Hematopoietic multipotent progenitor cell treated with erythropoietin and hydrocortisone succinate and interleukin-3 and kit ligand, for 4 days (in vitro differentiated cells): ENCODE measurements around the gene CTNNBL1.

Experiments
- DNase-seq: peaks from one replicate; pipeline ENCODE4 v3.0.0-alpha.2; 2015

The CTNNBL1 gene

DNA sequence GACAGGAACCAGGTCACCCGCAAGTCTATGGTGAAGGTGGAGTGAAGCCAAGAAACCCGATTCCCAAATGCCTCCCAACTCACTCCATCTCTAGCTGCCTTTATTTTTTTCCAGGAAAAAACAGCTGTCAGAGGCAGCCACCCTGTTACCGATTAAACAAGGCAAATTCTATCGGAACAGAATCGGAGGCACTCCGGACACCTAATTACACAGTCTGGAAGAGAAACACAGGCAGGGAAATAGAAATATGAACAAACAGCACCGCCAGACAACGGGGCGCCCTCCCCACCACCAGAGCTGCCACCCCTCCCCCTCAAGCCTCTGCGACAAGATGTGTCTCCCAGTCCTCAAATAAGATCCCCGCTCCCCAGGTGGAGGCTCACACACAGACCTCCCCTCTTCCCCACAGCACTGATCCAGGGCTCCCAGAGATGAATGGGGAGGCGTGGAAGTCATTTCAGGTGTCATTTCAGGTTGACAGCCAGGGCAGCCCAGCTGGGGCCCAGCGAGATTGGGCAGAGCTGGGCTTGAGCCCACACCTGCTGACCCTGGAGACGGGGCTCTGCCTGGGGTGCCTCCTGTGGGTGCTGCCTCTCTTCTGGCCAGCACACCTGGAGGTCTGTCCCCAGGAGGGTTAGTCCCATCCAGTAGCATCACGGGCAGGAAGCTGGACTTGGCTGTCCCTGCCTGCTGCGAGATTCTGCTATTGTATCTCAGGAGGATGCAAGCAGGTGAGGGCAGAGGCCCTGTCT lies 189.3 kb downstream of the CTNNBL1 start:
- DNase-seq = no peak

DNA sequence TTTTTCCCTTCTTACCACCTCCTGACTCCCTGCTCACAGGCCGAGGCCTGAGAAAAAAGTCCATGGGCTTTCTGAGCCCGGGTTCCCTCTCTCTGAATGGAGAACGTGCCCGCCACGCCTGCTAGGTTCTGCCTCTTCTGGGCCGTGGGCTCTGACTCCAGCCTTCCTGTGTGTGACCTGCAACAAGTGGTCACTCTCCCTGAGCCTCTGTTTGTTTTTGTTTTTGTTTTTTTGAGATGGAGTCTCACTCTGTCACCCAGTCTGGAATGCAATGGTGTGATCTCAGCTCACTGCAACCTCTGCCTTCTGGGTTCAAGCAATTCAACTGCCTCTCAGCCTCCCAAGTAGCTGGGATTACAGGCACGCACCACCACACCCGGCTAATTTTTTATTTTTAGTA lies 191.2 kb downstream of the CTNNBL1 start:
- DNase-seq = no peak

DNA sequence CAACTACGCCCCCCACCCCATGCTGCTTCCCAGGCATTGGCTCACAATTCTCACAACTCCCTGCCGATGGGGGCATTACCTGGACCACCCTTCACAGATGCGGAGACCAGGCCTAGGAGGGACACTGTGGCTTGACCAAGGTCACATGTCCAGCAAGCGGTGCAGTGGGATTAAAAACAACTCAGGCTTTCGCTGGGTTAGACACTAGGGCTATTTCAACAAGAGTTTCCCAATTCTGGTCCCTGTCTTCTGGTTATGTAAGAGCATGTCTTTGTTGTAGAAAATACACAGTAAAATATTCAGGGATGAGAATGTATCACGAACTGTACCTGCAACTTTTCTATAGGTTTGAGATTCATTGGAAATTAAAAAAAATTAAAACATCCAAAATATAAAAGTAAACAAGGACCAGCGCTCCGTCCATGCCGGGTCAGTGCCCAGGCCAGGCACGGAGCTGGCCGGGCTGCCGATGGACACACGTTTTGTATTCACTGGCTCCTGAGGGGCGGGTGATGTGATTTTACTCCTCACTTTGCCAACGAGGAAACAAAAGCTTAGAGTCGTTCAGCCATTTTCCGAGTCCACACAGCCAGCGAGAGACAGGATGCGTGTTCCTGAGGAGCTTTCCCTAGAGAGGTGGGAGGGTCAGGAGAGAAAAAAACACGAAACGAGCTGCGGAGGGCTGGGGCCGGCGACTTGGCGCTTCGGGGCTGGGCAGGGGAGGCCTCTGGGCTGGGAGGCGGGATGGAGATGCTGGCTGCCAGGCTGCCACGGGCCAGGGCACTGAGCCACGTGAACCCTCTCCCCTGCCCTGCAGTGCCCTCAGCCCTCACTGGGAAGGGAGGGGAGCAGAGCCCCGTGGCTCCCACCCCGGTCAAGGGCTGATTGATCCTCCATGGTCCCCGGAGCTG lies 192.0 kb downstream of the CTNNBL1 start:
- no peak for DNase-seq

DNA sequence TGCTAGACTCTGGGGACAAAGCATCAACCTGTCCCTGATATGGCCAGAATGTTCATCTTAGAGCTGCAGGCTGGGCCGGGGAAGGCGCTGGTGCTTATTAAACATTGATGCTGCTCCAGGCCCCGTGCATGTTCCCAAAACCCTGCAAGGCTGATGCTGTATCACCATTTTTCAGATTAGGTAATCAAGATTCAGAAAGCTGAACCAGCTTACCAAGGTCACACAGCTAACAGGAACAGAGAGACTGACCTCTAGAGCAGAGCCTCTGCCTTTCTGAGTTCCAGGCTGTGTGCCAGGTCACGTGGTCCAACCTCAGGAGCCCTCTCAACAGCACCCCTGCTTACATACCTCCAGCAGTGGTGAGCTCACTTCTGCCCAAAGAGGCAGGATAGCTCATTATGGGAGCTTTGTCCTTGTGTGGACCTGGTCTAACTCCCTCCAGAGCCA lies 193.0 kb downstream of the CTNNBL1 start:
- DNase-seq = peak; percentile 32

DNA sequence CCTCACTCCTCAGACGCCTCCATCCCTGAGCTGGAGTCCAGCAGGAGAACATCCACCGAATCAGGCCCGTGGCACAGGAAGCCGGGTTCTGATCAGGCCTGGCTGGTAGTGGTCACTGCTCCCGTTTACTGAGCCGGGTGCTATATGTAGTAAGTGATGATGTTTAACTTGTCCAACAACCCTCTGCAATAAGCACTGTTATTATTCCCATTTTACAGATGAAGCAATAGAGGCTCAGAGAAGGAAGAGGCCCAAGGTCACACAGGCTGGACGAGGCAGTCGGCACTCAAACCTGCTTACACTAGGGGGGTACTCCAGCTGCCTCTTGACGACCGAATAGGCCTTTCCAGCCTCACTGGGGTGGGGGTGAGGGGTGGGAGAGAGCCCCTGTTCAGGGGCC lies 194.8 kb downstream of the CTNNBL1 start:
- DNase-seq = no peak

DNA sequence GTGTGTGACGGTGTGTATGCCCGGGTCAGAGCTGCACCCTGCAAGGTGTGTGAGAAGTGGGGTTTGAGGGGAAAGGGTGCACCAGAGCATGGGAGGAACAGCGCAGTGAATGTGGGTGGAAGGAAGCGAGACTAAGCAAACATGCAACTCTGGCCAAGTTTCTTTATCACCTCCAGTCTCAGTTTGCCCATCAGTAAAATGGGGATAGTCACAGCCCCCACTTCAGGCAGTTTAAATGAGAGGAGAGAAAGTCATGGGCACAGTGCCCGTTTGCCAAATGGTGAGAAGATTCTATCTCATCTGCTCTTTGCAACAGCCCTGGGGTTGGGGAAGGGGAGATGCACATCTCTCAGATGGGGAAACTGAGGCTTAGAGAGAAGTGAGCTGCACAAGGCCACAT lies 196.3 kb downstream of the CTNNBL1 start:
- DNase-seq = no peak

DNA sequence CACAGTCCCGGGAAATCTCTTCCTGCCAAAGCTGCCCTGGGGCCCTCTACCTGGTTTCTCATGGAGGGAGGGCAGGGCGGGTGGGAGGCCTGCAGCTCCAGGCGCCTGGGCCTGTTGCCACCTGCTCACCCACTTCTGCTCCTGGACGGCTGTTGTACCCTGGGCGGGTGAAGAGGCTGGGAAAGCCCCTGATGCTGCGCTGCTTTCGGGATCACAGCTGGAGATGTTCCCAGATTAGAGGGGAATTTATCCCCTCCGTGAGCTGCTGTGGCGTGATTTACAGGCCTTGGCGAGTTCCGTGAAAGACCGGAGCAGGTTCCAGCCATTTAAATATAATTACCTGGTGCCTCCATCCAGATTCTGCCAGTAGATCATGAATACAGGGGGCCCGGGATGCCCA lies 196.8 kb downstream of the CTNNBL1 start:
- no peak for DNase-seq

DNA sequence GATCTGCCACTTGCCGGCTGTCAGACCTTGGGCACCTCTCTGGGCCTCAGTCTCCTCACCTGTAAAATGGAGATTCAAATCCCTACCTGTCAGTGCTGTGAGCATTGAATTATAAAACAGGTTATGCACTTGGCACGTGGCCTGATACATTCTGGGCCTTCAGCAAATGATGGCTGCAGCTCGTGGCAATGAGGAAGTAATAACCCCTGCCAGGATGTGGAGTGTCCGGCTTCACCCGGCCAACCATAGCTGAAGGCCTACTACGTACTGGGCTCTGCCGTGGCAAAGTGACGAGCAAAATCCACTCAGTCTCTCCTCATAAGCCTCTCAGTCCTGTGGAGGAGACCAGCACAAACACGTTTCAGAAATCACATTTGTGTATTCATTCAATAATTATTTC lies 198.2 kb downstream of the CTNNBL1 start:
- no peak for DNase-seq

DNA sequence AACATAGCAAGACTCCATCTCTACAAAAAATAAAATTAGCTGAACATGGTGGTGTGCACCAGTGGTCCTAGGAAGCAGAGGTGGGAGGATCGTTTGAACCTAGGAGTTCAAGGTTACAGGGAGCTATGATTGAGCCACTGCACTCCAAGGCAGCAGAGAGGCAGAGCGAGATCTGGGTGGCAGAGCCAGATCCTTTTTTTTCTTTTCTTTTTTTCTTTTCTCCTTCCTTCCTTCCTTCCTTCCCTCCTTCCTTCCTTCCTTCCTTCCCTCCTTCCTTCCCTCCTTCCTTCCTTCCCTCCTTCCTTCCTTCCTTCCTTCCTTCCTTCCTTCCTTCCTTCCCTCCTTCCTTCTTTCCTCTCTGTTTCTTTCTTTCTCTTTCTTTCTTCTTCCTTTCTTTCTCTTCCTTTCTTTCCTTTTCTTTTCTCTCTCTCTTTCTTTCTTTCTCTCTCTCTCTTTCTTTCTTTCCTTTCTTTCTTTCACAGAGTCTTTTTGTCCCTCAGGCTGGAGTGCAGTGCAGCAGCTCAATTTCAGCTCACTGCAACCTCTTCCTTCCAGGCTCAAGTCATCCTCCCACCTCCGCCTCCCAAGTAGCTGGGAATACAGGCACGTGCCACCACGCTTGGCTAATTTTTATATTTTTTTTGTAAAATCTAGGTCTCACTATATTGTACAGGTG lies 199.9 kb downstream of the CTNNBL1 start:
- no peak for DNase-seq

DNA sequence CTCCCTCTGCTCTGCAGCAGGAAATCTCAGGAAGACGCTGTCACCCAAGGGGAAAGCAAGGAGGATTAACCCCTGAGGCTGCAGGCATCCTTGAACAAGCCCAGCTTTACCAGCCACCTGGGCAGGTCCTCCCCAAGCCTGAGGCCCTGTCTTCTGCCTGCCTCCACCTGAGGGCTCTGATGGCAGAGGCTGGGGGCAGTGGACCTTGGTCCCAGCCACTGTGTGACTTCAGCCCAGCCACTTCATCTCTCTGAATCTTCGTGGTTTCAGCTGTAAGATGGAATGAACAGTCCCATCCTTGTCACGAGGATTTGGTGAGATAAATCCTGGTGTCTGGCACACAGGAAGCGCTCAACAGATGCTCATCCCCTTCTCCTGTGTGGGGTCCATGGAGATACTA lies 200.6 kb downstream of the CTNNBL1 start:
- DNase-seq = no peak

DNA sequence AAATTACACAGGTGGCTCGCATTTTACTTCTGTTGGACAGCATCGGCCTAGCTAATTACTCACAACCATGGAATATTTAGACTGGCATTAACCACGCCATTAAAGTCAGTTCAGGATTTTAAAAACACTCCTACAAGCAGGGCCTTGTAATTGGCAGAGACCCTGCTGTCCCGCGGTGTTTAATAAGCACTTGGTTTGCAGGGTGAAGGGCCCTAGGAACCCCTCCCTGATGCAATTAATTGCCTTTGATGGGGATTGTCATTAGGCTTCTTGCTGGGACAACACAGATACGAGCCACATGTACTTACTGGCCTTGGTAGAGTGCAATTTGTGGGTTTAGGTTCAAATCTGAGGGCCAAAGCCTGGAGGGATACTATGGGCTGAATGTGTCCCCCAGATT lies 201.3 kb downstream of the CTNNBL1 start:
- DNase-seq = no peak

DNA sequence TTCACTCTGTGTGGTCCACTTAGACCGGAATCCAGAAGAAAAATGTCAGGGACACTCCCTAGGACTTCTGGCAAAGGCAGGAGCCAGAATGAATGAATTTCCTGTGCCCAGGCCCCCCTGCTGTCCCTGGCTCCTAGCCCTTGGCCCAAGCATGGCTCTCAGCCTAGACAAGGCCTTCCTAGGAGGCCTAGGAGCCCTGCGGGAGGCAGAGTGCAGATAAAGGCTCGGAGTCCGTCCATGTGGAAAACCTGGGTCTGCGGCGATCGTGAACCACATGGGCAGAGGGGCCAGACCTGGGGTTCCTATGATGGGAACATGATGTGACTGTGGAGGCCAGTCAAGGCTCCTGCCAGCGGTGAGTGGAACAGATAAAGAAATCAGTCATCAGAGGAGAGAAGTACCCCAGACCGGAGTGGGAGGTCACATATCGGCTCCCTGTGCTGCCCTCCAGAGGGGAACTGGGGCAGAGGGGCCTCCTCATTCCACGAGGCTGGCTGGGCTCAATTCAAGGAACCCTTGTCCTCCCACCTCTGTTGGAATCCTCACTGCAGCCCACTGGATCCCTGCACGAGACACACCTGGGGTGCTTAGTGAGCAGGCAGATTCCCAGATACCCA lies 203.2 kb downstream of the CTNNBL1 start:
- peak; percentile 62 for DNase-seq

DNA sequence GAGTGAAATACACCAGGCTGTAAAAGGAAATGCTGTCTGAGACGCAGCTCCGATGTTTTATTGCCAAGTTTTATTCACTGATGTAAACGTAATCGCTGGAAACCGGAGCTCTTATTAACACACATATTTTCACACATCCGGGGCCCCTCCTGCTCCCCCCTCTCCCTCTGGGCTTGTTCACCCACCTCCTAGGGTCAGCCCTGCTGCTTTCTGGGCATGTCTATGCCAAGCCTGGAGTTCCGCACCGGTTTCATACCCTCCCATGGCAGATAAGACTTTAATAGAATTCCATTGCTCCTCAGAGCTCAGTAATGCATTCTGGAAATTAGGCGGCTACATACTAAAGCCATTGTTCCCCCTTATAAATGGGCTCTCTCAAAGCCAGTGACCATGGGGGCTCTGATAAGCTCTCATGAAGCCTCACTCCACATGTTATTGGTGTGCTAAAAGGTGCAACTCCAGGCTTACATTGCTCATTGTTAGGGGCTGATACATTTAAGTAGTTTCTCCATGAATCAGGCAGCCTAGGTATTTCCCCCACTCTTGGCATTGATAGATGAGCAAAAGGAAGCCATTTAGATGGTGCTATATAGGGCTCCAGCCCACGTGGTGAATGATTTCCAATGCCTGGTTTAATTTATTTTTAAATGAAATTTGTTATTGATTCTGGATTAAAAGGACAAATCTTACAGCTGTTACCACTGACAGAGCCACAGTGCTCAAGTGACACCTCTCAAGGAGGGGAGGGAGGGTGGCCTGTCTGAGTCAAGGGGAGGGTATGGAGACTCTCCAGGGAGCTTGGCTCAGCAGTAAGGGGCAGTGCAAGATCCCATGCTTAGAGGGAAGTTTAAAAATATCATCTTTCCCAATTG lies 204.6 kb downstream of the CTNNBL1 start:
- no peak for DNase-seq

DNA sequence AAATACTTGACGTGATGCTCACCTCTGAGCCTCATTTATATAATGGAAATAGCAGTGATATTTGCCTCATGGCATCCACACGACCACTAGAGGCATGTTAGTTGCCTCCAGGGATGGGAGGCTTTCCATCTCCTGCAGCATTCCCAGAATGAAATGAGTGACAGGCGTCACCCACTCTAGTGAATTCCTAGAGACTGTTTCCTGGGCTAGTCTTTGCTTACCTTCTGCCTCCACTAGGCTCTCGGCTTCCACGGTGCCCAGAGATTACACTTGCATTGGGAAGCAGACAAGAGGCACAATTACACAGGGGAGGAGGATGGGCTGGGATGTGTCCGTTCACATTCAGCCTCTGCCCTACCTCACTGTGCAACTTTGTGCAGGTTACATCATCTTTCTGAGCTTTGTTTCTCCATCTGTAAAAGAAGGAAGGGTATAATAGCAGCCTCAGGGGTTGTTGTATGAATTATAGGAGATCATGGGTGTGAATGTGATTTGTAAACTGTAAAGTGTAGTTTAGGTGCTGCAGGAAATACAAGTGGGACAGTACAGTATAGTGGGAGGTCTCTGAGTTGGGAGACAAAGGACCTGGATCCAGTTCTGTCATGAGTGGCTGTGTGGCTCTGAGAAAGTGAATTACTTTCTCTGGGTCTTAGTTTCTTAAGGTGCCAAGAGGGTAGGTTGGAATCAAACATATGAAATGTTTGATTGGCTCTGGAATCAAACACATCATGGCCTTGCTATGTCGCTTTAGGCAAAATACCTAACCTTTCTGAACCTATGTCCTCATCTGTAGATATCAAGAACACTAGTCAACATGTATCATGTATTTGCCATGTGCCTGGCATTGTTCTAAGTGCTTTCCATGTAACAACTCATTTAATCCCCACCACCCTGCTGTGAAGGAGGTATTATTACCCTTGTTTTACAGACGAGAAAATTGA lies 205.5 kb downstream of the CTNNBL1 start:
- no peak for DNase-seq

DNA sequence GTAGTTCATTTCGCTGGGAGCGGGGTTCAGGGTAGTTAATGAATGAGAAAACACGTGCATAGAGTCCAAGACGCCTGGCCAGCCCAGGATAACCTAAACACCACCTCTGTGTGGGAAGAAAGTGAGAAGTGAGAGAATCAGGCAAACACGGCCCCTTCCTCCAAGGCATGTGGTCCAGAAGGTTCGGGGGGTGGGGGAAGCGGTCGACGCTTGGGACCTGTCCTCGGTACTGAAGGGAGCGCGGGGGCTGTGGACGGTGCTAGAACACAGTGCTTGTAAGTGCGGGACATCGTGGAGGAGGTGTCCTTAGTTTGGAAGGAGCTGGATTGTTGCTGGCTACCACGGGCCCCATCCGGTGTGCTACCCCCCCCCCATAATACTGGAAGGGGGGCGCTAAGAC lies 207.4 kb downstream of the CTNNBL1 start:
- DNase-seq = peak; percentile 55

DNA sequence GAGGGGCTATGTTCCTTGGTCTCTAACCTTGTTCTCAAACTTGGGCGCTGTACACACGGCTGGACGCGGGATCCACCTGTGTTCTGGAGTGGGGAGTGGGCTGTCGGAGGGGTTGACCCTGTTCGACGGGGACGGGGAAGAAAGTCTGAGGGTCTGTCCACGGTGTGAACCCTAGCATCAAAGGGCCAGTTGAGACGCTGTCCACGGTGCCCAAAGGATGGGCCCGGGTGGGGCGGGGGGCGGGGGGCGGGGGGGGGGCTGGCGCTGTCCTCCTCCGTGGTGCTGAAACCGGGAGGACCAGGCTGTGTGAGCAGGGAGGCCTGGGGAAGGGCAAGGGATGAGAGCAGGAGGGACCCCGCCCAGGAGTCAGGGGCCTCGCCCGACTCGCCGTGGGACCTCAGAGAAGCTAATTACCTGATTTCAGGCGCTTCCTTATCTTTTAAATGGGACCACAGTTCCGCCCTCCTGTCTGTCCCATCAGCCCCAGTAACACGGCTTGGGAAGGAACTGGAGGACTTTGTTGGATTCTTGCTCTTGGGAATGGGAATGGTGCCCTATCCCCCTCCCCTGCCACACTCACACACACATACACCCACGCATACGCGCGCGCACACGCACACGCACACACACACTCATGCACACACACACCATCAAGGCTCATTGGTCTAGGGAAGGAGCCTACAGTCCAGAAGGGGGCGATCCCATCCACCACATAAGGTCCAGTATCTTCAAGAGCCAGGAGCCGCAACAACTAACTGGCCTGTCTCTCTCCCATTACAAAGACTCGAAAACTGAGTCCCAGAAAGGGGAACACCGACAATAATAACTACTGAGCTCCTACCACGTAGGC lies 208.0 kb downstream of the CTNNBL1 start:
- DNase-seq = peak; percentile 75

DNA sequence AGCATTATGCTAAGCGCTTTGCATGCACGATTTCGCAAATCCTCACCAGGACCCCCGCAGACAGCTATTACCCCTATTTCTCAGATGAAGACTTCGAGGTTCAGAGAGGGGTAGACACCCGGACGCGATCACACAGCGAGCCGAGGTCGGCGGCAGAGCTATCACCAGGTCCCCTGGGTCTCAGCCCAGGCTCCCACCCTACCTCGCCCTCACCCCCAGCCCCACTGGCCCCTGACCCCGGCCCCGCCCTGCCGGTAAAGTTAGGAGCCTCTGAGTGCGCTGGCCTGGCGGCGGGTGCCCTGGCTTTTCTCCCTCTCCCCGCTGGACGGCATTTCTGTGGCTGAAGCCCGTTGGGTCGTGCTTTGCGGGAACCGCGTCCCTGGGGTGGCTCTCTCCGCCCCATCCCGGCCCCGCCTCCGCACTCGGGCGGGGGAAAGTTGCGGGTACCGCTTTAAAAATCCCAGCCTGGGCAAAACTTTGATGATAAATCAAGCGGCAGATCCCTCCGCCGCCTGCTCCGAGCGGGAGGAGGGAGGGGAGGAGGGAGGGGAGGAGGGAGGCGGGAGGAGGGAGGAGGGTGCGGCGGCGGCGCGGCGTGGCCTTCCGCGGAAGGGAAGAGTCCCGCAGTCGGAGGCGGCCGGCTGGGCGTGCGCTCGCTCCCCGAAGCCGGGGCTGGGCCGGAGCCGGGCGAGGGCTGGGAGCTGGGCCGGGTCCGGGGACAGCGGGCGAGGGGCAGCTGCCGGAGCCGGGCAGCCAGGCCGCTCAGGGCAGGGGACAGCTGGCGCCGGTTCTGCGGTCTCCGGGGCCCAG lies 208.9 kb downstream of the CTNNBL1 start, which contains the start of gene VSTM2L:
VSTM2L (plus strand) TSS at position 624 of the 810 bp plus-strand sequence. CDS start 224 bp downstream, outside the sequence.
- peak; percentile 49 for DNase-seq

DNA sequence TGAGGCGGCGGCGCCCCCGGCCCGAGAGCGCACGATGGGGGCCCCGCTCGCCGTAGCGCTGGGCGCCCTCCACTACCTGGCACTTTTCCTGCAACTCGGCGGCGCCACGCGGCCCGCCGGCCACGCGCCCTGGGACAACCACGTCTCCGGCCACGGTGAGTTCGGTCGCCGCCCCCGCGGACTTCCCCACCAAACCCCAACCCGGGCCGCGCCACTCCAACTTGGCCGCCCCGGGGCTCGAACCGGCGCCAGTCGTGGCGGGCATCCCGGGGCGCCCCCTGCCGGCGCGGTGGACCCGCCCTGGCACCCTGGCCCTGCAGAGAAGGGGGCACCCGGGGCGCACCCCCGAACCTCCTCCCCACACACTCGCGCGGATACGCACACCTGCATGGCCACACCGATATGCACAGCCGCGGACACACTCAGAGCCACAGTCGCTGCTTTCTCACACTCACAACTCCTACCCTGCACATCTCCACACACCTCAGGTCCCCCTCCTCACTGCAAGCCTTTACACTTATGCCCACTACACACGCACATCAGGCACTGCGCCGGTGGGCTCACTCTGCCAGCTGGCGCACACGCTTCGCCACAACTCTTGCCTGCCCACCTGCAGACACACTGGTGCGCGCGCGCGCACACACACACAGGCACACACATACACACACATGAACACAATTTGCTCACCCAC lies 209.6 kb downstream of the CTNNBL1 start:
- DNase-seq = no peak
